Transverse colon (tissue), 4 donors: ENCODE measurements around the gene TRAPPC2L. TPM values are rescaled to one million over a fixed set of nuclear protein-coding genes. Genes with fewer than 3 reads are reported as not detected.

Source experiments
- DNase-seq: peaks from one replicate; pipeline ENCODE4 v3.0.0-alpha.2; 2019
- H3K27ac ChIP-seq, 4 donors: fragments of 200-600 bp; sonication (generic); 2 replicates each; pipeline ENCODE4 v1.5.1; 2016 to 2018; ENCODE audit warnings: inconsistent platforms in 4 of 4
- H3K27me3 ChIP-seq: fragments of 200-600 bp; sonication (generic); 2 replicates; pipeline ENCODE4 v1.5.1; 2017; ENCODE audit warnings: inconsistent platforms
- H3K36me3 ChIP-seq, 4 donors: fragments of 200-600 bp; sonication (generic); 2 replicates each; pipeline ENCODE4 v1.5.1; 2017 to 2019; ENCODE audit warnings: inconsistent platforms in 4 of 4
- H3K4me1 ChIP-seq, 4 donors: fragments of 200-600 bp; sonication (generic); 2 replicates each; pipeline ENCODE4 v1.5.1; 2017 to 2020; ENCODE audit warnings: inconsistent platforms in 4 of 4
- H3K4me3 ChIP-seq, 4 donors: fragments of 200-600 bp; sonication (generic); 1 replicate in 1 of 4; 2 replicates in 3 of 4; pipeline versions ENCODE4 v1.5.1 to v1.6.1; 2017 to 2019; ENCODE audit warnings: inconsistent platforms in 4 of 4
- H3K9me3 ChIP-seq, 2 donors: fragments of 200-600 bp; sonication (generic); 2 replicates each; pipeline ENCODE4 v1.5.1; 2017 to 2019; ENCODE audit warnings: inconsistent platforms in 2 of 2
- EP300 ChIP-seq: sonication (generic); formaldehyde crosslinking; IDR thresholded peaks from one replicate; pipeline ENCODE4 v1.6.1; 2017; ENCODE audit warnings: antibody characterized with exemption, low read depth
- POLR2A ChIP-seq: fragments of 450-650 bp; IDR thresholded peaks from one replicate; pipeline ENCODE4 v1.6.1; 2016; ENCODE audit warnings: antibody characterized with exemption, mild to moderate bottlenecking, moderate library complexity
- POLR2AphosphoS5 ChIP-seq, 3 donors: sonication (generic); formaldehyde crosslinking; IDR thresholded peaks; one replicate each; pipeline ENCODE4 v1.6.1; 2016; ENCODE audit warnings: antibody characterized with exemption in 3 of 3
- WGBS, 2 donors: methylation state at CpG; one replicate each; pipeline ENCODE4 v1.1.5; 2018; ENCODE audit warnings: low coverage in 1 of 2; 5-methylcytosine and 5-hydroxymethylcytosine counted together
- in situ Hi-C, 4 donors: fragments of 200-750 bp; cut with MboI; loops; one replicate each; pipeline versions ENCODE4 v1.15.0 to v1.15.1; 2017; ENCODE audit warnings: low sequenced_read_pairs in 3 of 4, low pct_ligation_motif_present in 1 of 4, low pct_unique_long_range_greater_than_20kb in 1 of 4
- intact Hi-C: fragments of 100-400 bp; cut with DNase I; formaldehyde crosslinking; loops from one replicate; pipeline ENCODE4 v1.15.1; 2023; ENCODE audit warnings: low total_unique reads
- total RNA-seq, 4 donors: library from RNA; depleted of rRNA; stranded (reverse); fragments of >200 nt; gene quantifications; one replicate each; pipeline ENCODE4 v1.1.0, GENCODE V29; 2016
- TF ChIP-seq, protein P1 (sequence below), 5 experiments: fragments of 200-600 bp in 3 of 5; fragments of 450-650 bp in 2 of 5; sonication (generic) in 3 of 5; IDR thresholded peaks; 1 replicate in 2 of 5; 2 replicates in 3 of 5; pipeline ENCODE4 v1.5.1; 2016 to 2017; ENCODE audit warnings: antibody characterized with exemption in 5 of 5, inconsistent platforms in 3 of 5, mild to moderate bottlenecking in 2 of 5, moderate library complexity in 1 of 5

Gene TRAPPC2L
- total RNA-seq, 4 donors from 2014 or later = 9.8 to 34.4 (median 19.7) TPM

DNA sequence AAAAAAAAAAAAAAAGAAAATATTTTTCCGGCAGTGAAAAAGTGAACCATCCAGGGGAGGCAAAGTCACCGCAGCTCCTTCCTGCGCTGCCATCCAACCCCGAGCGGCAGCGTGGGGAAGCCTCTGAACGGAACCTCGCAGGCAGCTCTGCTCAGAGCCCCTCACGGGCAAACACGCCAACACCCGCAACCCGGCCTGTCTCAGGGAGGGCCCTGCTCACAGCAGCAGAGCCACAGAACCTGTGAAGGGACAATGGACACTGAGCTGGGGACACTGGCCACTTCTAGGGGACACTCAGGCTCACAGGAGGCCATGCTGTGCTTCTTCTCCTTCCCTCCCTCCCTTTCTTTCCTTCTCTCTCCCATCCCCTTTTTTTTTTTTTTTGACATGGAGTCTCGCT is 23.8 kb upstream of the TRAPPC2L start:
- Histone ChIP-seq H3K4me1 (no peaks in the 10 kb centered on the region), H3K27ac (no peak overlapping the region), H3K36me3 (peaks cover 0 to 3% (median 0%) of the 10 kb centered on the region in 4 donors), H3K27me3 (no peaks in the 10 kb centered on the region), H3K9me3 (no peaks in the 10 kb centered on the region), H3K4me3 (no peak overlapping the region)
- 89 to 92% methylated on average over 9 to 13 of the region's 13 CpGs for WGBS, 2 donors
- intact Hi-C loops (no loop called here), in situ Hi-C loops (no loop called here)
- no peak for TF ChIP-seq POLR2A
- no peak for TF ChIP-seq POLR2AphosphoS5 (IDR thresholded peaks at IDR 0.05)
- no peak for DNase-seq

DNA sequence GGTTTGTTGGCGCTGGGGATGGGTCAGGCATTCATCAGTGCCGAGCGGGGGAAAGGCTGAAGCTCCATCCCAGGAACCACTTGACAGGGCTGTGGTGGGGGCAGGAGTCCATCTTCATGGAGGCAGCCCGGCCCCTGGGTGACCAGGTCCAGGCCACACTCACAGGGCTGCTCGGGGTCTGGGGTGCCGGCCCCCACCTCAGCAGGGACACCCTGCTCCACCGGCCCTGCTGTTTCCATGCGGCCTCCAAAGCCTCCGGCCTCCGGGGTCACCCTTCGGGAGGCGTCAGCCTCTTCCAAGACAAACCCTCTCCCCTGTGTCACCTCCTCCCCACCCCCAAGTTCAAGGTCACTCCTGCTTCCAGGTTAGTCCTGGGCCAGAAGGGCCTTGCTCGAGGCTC is 22.3 kb upstream of the TRAPPC2L start:
- H3K9me3 ChIP-seq = no peaks in the 10 kb centered on the region
- H3K27me3 ChIP-seq = no peaks in the 10 kb centered on the region
- H3K36me3 ChIP-seq = peaks cover 0 to 3% (median 0%) of the 10 kb centered on the region in 4 donors
- no peak overlapping the region for H3K27ac ChIP-seq
- DNase-seq = no peak
- H3K4me3 ChIP-seq = no peak overlapping the region
- TF ChIP-seq POLR2A (no peak), POLR2AphosphoS5 (IDR thresholded peaks at IDR 0.05) (no peak), EP300 (no peak)
- TF ChIP-seq, protein P1, sequence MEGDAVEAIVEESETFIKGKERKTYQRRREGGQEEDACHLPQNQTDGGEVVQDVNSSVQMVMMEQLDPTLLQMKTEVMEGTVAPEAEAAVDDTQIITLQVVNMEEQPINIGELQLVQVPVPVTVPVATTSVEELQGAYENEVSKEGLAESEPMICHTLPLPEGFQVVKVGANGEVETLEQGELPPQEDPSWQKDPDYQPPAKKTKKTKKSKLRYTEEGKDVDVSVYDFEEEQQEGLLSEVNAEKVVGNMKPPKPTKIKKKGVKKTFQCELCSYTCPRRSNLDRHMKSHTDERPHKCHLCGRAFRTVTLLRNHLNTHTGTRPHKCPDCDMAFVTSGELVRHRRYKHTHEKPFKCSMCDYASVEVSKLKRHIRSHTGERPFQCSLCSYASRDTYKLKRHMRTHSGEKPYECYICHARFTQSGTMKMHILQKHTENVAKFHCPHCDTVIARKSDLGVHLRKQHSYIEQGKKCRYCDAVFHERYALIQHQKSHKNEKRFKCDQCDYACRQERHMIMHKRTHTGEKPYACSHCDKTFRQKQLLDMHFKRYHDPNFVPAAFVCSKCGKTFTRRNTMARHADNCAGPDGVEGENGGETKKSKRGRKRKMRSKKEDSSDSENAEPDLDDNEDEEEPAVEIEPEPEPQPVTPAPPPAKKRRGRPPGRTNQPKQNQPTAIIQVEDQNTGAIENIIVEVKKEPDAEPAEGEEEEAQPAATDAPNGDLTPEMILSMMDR (IDR thresholded peaks at IDR 0.05) = no peak
- no peaks in the 10 kb centered on the region for H3K4me1 ChIP-seq
- 93% methylated on average over 13 of the region's 13 CpGs; no CpG with 5 or more reads in 1 of the 2 donors for WGBS, 2 donors
- in situ Hi-C loops = no loop called here
- intact Hi-C loops = no loop called here

DNA sequence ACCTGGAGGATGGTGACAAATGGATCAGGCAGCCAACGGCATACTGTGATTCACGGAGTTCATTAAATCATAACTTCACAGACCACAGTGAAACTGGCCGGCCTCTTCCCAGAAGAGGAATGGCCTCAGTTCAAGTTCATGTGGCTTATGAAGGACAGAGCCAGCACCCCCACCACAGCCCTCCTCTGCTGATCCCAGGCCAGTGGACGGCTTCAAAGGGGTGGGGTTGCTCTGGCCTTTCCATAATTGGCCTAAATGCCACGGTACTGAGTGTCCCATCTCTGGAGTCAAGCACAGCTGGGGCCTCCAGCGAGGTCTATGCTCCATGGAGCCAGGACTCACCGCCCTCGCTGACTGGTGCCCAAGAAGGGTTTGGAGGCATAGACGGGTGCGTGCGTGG is 21.5 kb upstream of the TRAPPC2L start:
- TF ChIP-seq EP300 = no peak
- peak; percentile 15 for TF ChIP-seq POLR2A
- TF ChIP-seq POLR2AphosphoS5 (IDR thresholded peaks at IDR 0.05) = peak in 2 of 3 donors; percentile 14 to 31
- Histone ChIP-seq H3K36me3 (peaks cover 0 to 10% (median 3%) of the 10 kb centered on the region in 4 donors), H3K27ac (peak overlapping the region in 1 of 4 donors; percentile 37), H3K4me3 (no peak overlapping the region), H3K9me3 (no peaks in the 10 kb centered on the region), H3K27me3 (no peaks in the 10 kb centered on the region), H3K4me1 (no peaks in the 10 kb centered on the region)
- in situ Hi-C loops (no loop called here), intact Hi-C loops (no loop called here)
- 83 to 90% methylated on average over 2 to 11 of the region's 11 CpGs for WGBS, 2 donors
- peak; percentile 20 for DNase-seq

DNA sequence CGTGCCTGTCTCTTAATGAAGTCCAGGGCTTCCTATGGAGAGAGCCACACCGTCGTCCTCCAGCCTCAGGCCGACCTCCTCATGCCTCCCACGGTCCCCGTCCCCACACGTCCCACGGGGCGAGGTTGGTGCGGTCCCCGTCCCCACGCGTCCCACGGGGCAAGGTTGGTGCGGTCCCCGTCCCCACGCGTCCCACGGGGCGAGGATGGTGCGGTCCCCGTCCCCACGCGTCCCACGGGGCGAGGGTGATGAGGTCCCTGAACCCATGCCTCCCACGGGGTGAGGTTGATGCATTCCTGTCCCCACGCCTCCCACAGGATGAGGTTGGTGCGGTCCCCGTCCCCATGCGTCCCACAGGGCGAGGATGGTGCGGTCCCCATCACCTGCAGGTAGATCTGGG is 21.1 kb upstream of the TRAPPC2L start:
- TF ChIP-seq, protein P1 (IDR thresholded peaks at IDR 0.05) = no peak
- no peak for TF ChIP-seq EP300
- TF ChIP-seq POLR2A = no peak
- no peak for TF ChIP-seq POLR2AphosphoS5 (IDR thresholded peaks at IDR 0.05)

DNA sequence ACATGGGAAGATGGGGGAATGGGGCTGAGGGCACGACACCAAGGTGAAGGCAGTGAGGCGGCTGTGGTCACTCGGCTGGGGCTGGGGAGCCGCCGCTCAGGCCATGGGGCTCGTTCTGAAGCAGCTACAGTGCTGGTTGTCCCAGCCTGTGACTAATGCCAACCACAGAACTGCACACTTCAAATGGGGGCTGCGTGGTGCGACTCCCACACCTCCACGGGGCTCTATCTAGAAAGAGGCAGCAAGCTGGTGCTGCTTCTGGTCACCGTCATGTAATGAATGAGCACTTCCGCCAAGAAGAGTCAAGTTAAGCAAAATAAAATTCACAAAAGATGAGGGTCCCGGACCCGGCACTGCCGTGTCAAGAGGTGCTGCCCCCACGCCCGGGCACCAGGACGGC is 20.1 kb upstream of the TRAPPC2L start:
- Histone ChIP-seq H3K4me1 (no peaks in the 10 kb centered on the region), H3K27me3 (no peaks in the 10 kb centered on the region), H3K27ac (no peak overlapping the region), H3K4me3 (no peak overlapping the region), H3K36me3 (peaks cover 0 to 13% (median 4%) of the 10 kb centered on the region in 4 donors), H3K9me3 (no peaks in the 10 kb centered on the region)
- in situ Hi-C loops (no loop called here), intact Hi-C loops (no loop called here)
- no peak for DNase-seq
- WGBS, 2 donors = 90% methylated on average over 17 of the region's 17 CpGs; no CpG with 5 or more reads in 1 of the 2 donors
- TF ChIP-seq, protein P1 (IDR thresholded peaks at IDR 0.05) = no peak
- TF ChIP-seq POLR2A (no peak), EP300 (no peak), POLR2AphosphoS5 (IDR thresholded peaks at IDR 0.05) (no peak)

More for the DNA sequence above, 21.1 kb upstream of the TRAPPC2L start:
- peak overlapping the region in 1 of 4 donors; percentile 37 for H3K27ac ChIP-seq
- no peak for DNase-seq
- H3K9me3 ChIP-seq = no peaks in the 10 kb centered on the region
- peaks cover 0 to 13% (median 4%) of the 10 kb centered on the region in 4 donors for H3K36me3 ChIP-seq
- H3K4me1 ChIP-seq = no peaks in the 10 kb centered on the region
- in situ Hi-C loops = no loop called here
- no peaks in the 10 kb centered on the region for H3K27me3 ChIP-seq
- intact Hi-C loops = no loop called here
- WGBS, 2 donors = 84% methylated on average over 33 of the region's 33 CpGs; no CpG with 5 or more reads in 1 of the 2 donors
- H3K4me3 ChIP-seq = no peak overlapping the region
